H1 (cell line): ENCODE results near the gene DHRS9. TPM values are rescaled to one million over a fixed set of nuclear protein-coding genes. Genes with fewer than 3 reads are reported as not detected.
A peak's percentile ranks its signal among the peaks of the same experiment; 100 is the strongest.

ENCODE experiments used
- CTCF ChIA-PET: fragments of 300-600 bp; sonication (Branson Sonifier 250); formaldehyde crosslinking; loops from one replicate; lab custom pipeline; 2021; ENCODE audit not compliant: partially characterized antibody; lab: Charles Lee
- POLR2A ChIA-PET: fragments of 300-600 bp; sonication (Branson Sonifier 250); formaldehyde crosslinking; loops from one replicate; lab custom pipeline; 2021; ENCODE audit warnings: inconsistent platforms; ENCODE audit not compliant: partially characterized antibody; lab: Charles Lee
- DNase-seq, 2 experiments: peaks; one replicate each; pipeline versions ENCODE4 v3.0.0 to v3.0.0-alpha.2; 2010 to 2022; ENCODE audit warnings: low spot score in 2 of 2, low read depth in 1 of 2, mixed read lengths in 1 of 2
- FAIRE-seq: peaks from 2 replicates; lab custom pipeline; 2011; peaks lifted over from hg19 to GRCh38; lab: Jason Lieb, UNC
- H2AFZ ChIP-seq: 2 replicates; pipeline ENCODE4 v1.8.1; 2012; ENCODE audit warnings: low read length, inconsistent platforms
- H2AK5ac ChIP-seq: 2 replicates; pipeline ENCODE4 v1.6.1; 2013; ENCODE audit warnings: low read depth, low read length
- H2BK120ac ChIP-seq: replicated peaks from 2 replicates; pipeline ENCODE3; 2013; ENCODE audit warnings: low read depth, low read length, inconsistent platforms
- H2BK12ac ChIP-seq: 2 replicates; pipeline ENCODE4 v1.6.1; 2013; ENCODE audit warnings: low read depth, low read length
- H2BK15ac ChIP-seq: 2 replicates; pipeline ENCODE4 v1.6.1; 2013; ENCODE audit warnings: low read length
- H2BK20ac ChIP-seq: 2 replicates; pipeline ENCODE4 v1.6.1; 2013; ENCODE audit warnings: low read length
- H2BK5ac ChIP-seq: 2 replicates; pipeline ENCODE4 v1.6.1; 2013; ENCODE audit warnings: low read depth, low read length
- H3K14ac ChIP-seq: 2 replicates; pipeline ENCODE4 v1.6.1; 2013; ENCODE audit warnings: inconsistent platforms; ENCODE audit not compliant: insufficient read length
- H3K18ac ChIP-seq: 2 replicates; pipeline ENCODE4 v1.6.1; 2013; ENCODE audit warnings: low read length; ENCODE audit errors: extremely low read depth
- H3K23ac ChIP-seq: 2 replicates; pipeline ENCODE4 v1.6.1; 2013; ENCODE audit warnings: inconsistent platforms; ENCODE audit not compliant: insufficient read length
- H3K23me2 ChIP-seq: 2 replicates; pipeline ENCODE4 v1.6.1; 2013; ENCODE audit warnings: low read depth, low read length
- H3K27ac ChIP-seq: 2 replicates; pipeline ENCODE4 v1.6.1; 2011; ENCODE audit warnings: low read depth, low read length, inconsistent platforms
- H3K27me3 ChIP-seq, 4 experiments: replicated peaks in 1 of 4; 1 replicate in 1 of 4; 2 replicates in 3 of 4; pipeline versions ENCODE4 v1.6.1 to v1.8.1; 2011 to 2013; ENCODE audit warnings: low read length in 3 of 4, mild to moderate bottlenecking in 3 of 4, inconsistent platforms in 2 of 4, mixed read lengths in 2 of 4, moderate library complexity in 1 of 4; ENCODE audit not compliant: control insufficient read depth in 3 of 4, insufficient read depth in 3 of 4; ENCODE audit errors: extremely low read depth in 1 of 4
- H3K36me3 ChIP-seq, 4 experiments: 2 replicates each; pipeline versions ENCODE4 v1.6.1 to v1.8.1; 2011 to 2013; ENCODE audit warnings: mild to moderate bottlenecking in 4 of 4, low read length in 3 of 4, moderate library complexity in 2 of 4, control low read depth in 1 of 4, inconsistent platforms in 1 of 4; ENCODE audit not compliant: insufficient read depth in 4 of 4, control insufficient read depth in 2 of 4
- H3K4ac ChIP-seq: replicated peaks from 2 replicates; pipeline ENCODE3; 2013; ENCODE audit warnings: low read length, low read depth, mixed read lengths, inconsistent platforms; ENCODE audit not compliant: insufficient read length
- H3K4me1 ChIP-seq, 4 experiments: replicated peaks in 1 of 4; 1 replicate in 1 of 4; 2 replicates in 3 of 4; pipeline versions ENCODE4 v1.6.1 to v1.8.1; 2011 to 2013; ENCODE audit warnings: low read length in 3 of 4, inconsistent platforms in 2 of 4, mixed read lengths in 1 of 4; ENCODE audit not compliant: insufficient read depth in 4 of 4, control insufficient read depth in 3 of 4
- H3K4me2 ChIP-seq, 2 experiments: 2 replicates each; pipeline versions ENCODE4 v1.6.1 to v1.8.1; 2011 to 2013; ENCODE audit warnings: low read depth in 2 of 2, low read length in 2 of 2, control low read depth in 1 of 2, inconsistent platforms in 1 of 2, mild to moderate bottlenecking in 1 of 2; ENCODE audit not compliant: insufficient read depth in 1 of 2
- H3K4me3 ChIP-seq, 4 experiments: fragments of 200-600, 300-600 bp in 1 of 4; sonication (generic), shearing (Covaris generic), sonication (Bioruptor Twin) in 1 of 4; 2 replicates each; pipeline versions ENCODE4 v1.5.1 to v1.8.1; 2011 to 2016; ENCODE audit warnings: low read length in 4 of 4, low read depth in 3 of 4, control low read depth in 2 of 4, inconsistent platforms in 2 of 4, mild to moderate bottlenecking in 2 of 4, mixed read lengths in 1 of 4, moderate library complexity in 1 of 4; ENCODE audit not compliant: insufficient read depth in 2 of 4; ENCODE audit errors: extremely low read depth in 1 of 4
- H3K56ac ChIP-seq: replicated peaks from 2 replicates; pipeline ENCODE3; 2013; ENCODE audit warnings: low read depth, mild to moderate bottlenecking, mixed read lengths, low read length, inconsistent platforms; ENCODE audit not compliant: insufficient read length
- H3K79me1 ChIP-seq: 2 replicates; pipeline ENCODE4 v1.6.1; 2013; ENCODE audit warnings: low read depth, low read length, control low read depth
- H3K79me2 ChIP-seq, 2 experiments: 2 replicates each; pipeline versions ENCODE4 v1.6.1 to v1.8.1; 2012 to 2013; ENCODE audit warnings: low read length in 2 of 2, mild to moderate bottlenecking in 2 of 2, inconsistent platforms in 1 of 2; ENCODE audit not compliant: insufficient read depth in 2 of 2, control insufficient read depth in 1 of 2
- H3K9ac ChIP-seq, 4 experiments: replicated peaks in 1 of 4; 1 replicate in 1 of 4; 2 replicates in 3 of 4; pipeline versions ENCODE4 v1.6.1 to v1.8.1; 2011 to 2013; ENCODE audit warnings: low read depth in 3 of 4, low read length in 3 of 4, control low read depth in 2 of 4, mild to moderate bottlenecking in 2 of 4, moderate library complexity in 2 of 4, inconsistent platforms in 1 of 4; ENCODE audit errors: extremely low read depth in 1 of 4
- H3K9me3 ChIP-seq, 2 experiments: 2 replicates each; pipeline versions ENCODE4 v1.6.1 to v1.8.1; 2012 to 2013; ENCODE audit warnings: mild to moderate bottlenecking in 2 of 2, moderate library complexity in 2 of 2, control low read depth in 1 of 2, inconsistent platforms in 1 of 2, low read depth in 1 of 2, low read length in 1 of 2, mixed read lengths in 1 of 2; ENCODE audit not compliant: insufficient read depth in 2 of 2
- H4K20me1 ChIP-seq, 2 experiments: replicated peaks in 1 of 2; 2 replicates each; pipeline versions ENCODE3 to v1.8.1; 2011 to 2013; ENCODE audit warnings: inconsistent platforms in 2 of 2, low read length in 2 of 2, mild to moderate bottlenecking in 1 of 2; ENCODE audit not compliant: insufficient read depth in 2 of 2, control insufficient read depth in 1 of 2
- H4K5ac ChIP-seq: 2 replicates; pipeline ENCODE4 v1.6.1; 2013; ENCODE audit warnings: low read length, low read depth, mixed read lengths, inconsistent platforms; ENCODE audit not compliant: insufficient read length
- H4K8ac ChIP-seq: 2 replicates; pipeline ENCODE4 v1.8.0; 2013; ENCODE audit warnings: mild to moderate bottlenecking, moderate library complexity, low read length, inconsistent platforms; ENCODE audit not compliant: insufficient read depth; ENCODE audit errors: extremely low read depth
- H4K91ac ChIP-seq: replicated peaks from 2 replicates; pipeline ENCODE3; 2013; ENCODE audit warnings: low read length, mixed read lengths, inconsistent platforms; ENCODE audit not compliant: insufficient read length
- BCL11A ChIP-seq, 2 experiments: IDR thresholded peaks; one replicate each; pipeline ENCODE4 v1.6.1; 2011; ENCODE audit warnings: low read depth in 2 of 2, low read length in 2 of 2, mild to moderate bottlenecking in 2 of 2
- BRCA1 ChIP-seq: IDR thresholded peaks from 2 replicates; pipeline ENCODE4 v1.6.1; 2012; ENCODE audit warnings: low read depth, low read length, improper control_type of control experiment
- CBX5 ChIP-seq: fragments of 300-800, 300-1000 bp; sonication (generic); IDR thresholded peaks from 2 replicates; pipeline ENCODE4 v1.7.1; 2016; ENCODE audit warnings: antibody characterized with exemption, low read length, low read depth
- HDAC6 ChIP-seq: IDR thresholded peaks from one replicate; pipeline ENCODE4 v1.7.1; 2012; ENCODE audit warnings: low read depth, mild to moderate bottlenecking, inconsistent platforms, low read length, moderate library complexity
- KDM1A ChIP-seq: fragments of 200-600, 300-600 bp; sonication (generic); IDR thresholded peaks from 2 replicates; pipeline ENCODE4 v1.7.1; 2016; ENCODE audit warnings: mild to moderate bottlenecking, low read length, borderline replicate concordance
- MAFK ChIP-seq: IDR thresholded peaks from 2 replicates; pipeline ENCODE4 v1.6.1; 2012; ENCODE audit warnings: low read depth, mild to moderate bottlenecking, improper control_type of control experiment, low read length
- POLR2AphosphoS5 ChIP-seq: IDR thresholded peaks from 2 replicates; pipeline ENCODE4 v1.6.1; 2011; ENCODE audit warnings: low read depth, low read length
- SP1 ChIP-seq: IDR thresholded peaks from 2 replicates; pipeline ENCODE4 v1.6.1; 2011; ENCODE audit warnings: low read depth, low read length
- WGBS, 2 experiments: shearing (Covaris generic) in 1 of 2; methylation state at CpG; one replicate each; pipeline versions ENCODE4 v1.1.6 to v1.1.7; 2013 to 2015; ENCODE audit warnings: low lambda C conversion rate in 2 of 2, mixed read lengths in 2 of 2, inconsistent platforms in 1 of 2, low coverage in 1 of 2, missing lambda C conversion rate in 1 of 2; ENCODE audit not compliant: insufficient replicate concordance in 2 of 2, insufficient coverage in 1 of 2, insufficient read length in 1 of 2; ENCODE audit errors: extremely low coverage in 1 of 2, missing lambda C conversion rate in 1 of 2; 5-methylcytosine and 5-hydroxymethylcytosine counted together
- polyA plus RNA-seq, 7 experiments: library from polyadenylated mRNA; depleted of rRNA in 3 of 7; stranded (reverse) in 5 of 7; unstranded in 2 of 7; fragments of >200 nt in 5 of 7; fragments of 200-250 nt in 2 of 7; gene quantifications; 1 replicate in 5 of 7; 2 replicates in 1 of 7; 4 replicates in 1 of 7; pipeline versions ENCODE4 v1.2.1 to v1.2.3, GENCODE V29; 2011 to 2013; ENCODE audit warnings: missing spikeins in 2 of 7, mixed read lengths in 2 of 7
- total RNA-seq: library from RNA; stranded (reverse); fragmentation: NEBNext Ultra II Directional; extraction: Animal tissue kit (Norgen Biotek cat#: 25700); gene quantifications from 2 replicates; pipeline ENCODE4 v1.2.1, GENCODE V29; 2021

DHRS9 gene
- total and polyA plus RNA-seq, 2 of the 8 experiments (the other 6 are each of a cell fraction or from before 2014, with no cell fraction given), result not detected

DNA sequence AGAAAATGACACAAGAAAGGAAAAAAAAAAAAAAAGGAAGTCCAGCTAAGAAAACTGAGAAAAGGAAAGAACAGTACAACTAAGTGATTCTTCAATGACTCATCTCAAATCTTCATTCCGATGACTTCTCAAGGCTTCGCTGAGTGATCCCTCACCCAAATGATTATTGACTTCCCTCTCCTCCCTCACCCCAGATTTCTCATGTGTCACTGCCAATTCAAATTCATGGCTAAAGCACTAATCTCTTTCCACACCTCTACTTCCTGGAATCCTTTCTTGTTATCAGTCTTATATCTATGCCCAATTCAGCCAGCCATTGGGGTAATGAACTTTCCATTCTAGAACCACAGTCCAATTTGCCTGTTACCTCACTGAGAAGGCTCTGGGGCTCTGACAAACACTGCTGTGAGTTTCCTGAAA is 31.0 kb upstream of the DHRS9 start:
- Histone ChIP-seq H3K23ac (no peak overlapping the region), H3K79me1 (no peaks in the 10 kb centered on the region), H2BK5ac (no peak overlapping the region), H2AK5ac (no peak overlapping the region), H2BK120ac (no peak overlapping the region), H4K8ac (no peak overlapping the region), H3K79me2 (no peaks in the 10 kb centered on the region), H4K91ac (no peak overlapping the region), H4K20me1 (no peaks in the 10 kb centered on the region), H3K4me1 (no peaks in the 10 kb centered on the region), H3K23me2 (no peaks in the 10 kb centered on the region), H2BK20ac (no peak overlapping the region), H3K36me3 (no peaks in the 10 kb centered on the region), H2BK12ac (no peak overlapping the region), H3K27me3 (no peaks in the 10 kb centered on the region), H3K14ac (no peak overlapping the region), H3K4me2 (no peak overlapping the region), H3K9me3 (0 out of 4 replicates have a peak, but pooled peaks cover 0 to 2% of the 10 kb centered on the region in 2 experiments), H2BK15ac (no peak overlapping the region), H3K56ac (no peak overlapping the region), H2AFZ (0 out of 2 replicates have a peak overlapping the region, but pooled peaks have one; percentile 23), H4K5ac (no peak overlapping the region), H3K9ac (no peak overlapping the region), H3K4me3 (no peak overlapping the region), H3K4ac (no peak overlapping the region), H3K27ac (no peak overlapping the region), H3K18ac (no peak overlapping the region)
- WGBS, 2 experiments, result 96% methylated on average over 2 of the region's 2 CpGs; no CpG with 5 or more reads in 1 of the 2 experiments
- ChIA-PET CTCF (interaction anchor here (0.6 kb wide), 1 partner anchor 439 kb away, joined by 3 read pairs; no protein-coding TSS in a partner anchor), POLR2A (interaction anchor here (1.6 kb wide), 1 partner anchor 71 kb away, joined by 3 read pairs; no protein-coding TSS in a partner anchor)
- DNase-seq (no peak), FAIRE-seq (no peak)
- TF ChIP-seq SP1 (no peak), BRCA1 (no peak), KDM1A (no peak), POLR2AphosphoS5 (no peak), BCL11A (IDR thresholded peaks at IDR 0.05; ENCODE audit: low read depth in 2 of 2, low read length in 2 of 2) (no peak), MAFK (no peak), CBX5 (no peak), HDAC6 (no peak)
